ENCODE results near the gene SLC16A13. TPM values are rescaled to one million over a fixed set of nuclear protein-coding genes. Genes with fewer than 3 reads are reported as not detected.
"Not testable (repeated sequence)": the region's sequence is repeated elsewhere in the genome, so short reads cannot be mapped to it uniquely, and the experiment has no call there.

Gene SLC16A13
- total and polyA plus RNA-seq, 2 donors (not counting 3 experiments of a cell fraction or from before 2014, with no cell fraction given) = 16.8 to 24.7 TPM

GRCh38 chr17:7088442-7088841 lies 52.6 kb downstream of the SLC16A13 start:
- H3K4me3 ChIP-seq (replicated peaks in 1 of 3; ENCODE audit: insufficient read depth in 1 of 3, low read depth in 1 of 3, low read length in 3 of 3); H3K79me2 ChIP-seq (ENCODE audit: control insufficient read depth, insufficient read depth, low read length); DNase-seq (ENCODE audit: low read depth, low spot score); H3K9me1 ChIP-seq (replicated peaks; ENCODE audit: control insufficient read depth, extremely low read depth, insufficient read depth, low read length); H4K20me1 ChIP-seq (replicated peaks; ENCODE audit: control insufficient read depth, extremely low read depth, insufficient read depth, low read length); POLR2A ChIA-PET; FAIRE-seq; H2AFZ ChIP-seq (ENCODE audit: low read depth, low read length); H3K9me3 ChIP-seq (replicated peaks; ENCODE audit: control insufficient read depth, insufficient read depth, low read length); H3K9ac ChIP-seq (replicated peaks; ENCODE audit: extremely low read depth, insufficient read depth, low read length); H3K4me2 ChIP-seq (ENCODE audit: insufficient read depth, low read length); BruUV-seq (replicated peaks); H3K27me3 ChIP-seq (ENCODE audit: control insufficient read depth in 2 of 2, insufficient read depth in 2 of 2, low read length in 2 of 2); H3K27ac ChIP-seq (ENCODE audit: insufficient read depth, low read depth, low read length); H3K36me3 ChIP-seq (ENCODE audit: control insufficient read depth in 2 of 2, extremely low read depth in 1 of 2, insufficient read depth in 2 of 2, low read length in 2 of 2); dilution Hi-C loops (cut with MboI; ENCODE audit: extremely low pct_ligation_motif_present, low sequenced_read_pairs); H3K4me1 ChIP-seq (ENCODE audit: control insufficient read depth, extremely low read depth, insufficient read depth, low read length); intact Hi-C loops (cut with micrococcal nuclease): not testable (repeated sequence)
- CTCF ChIA-PET = interaction anchor here (0.6 kb wide), 1 partner anchor 166 kb away, joined by 3 read pairs; no protein-coding TSS in a partner anchor

GRCh38 chr17:7089570-7089969 lies 53.8 kb downstream of the SLC16A13 start:
- H3K4me2 ChIP-seq (ENCODE audit: insufficient read depth, low read length); H3K4me3 ChIP-seq (replicated peaks in 1 of 3; ENCODE audit: insufficient read depth in 1 of 3, low read depth in 1 of 3, low read length in 3 of 3); H3K36me3 ChIP-seq (ENCODE audit: control insufficient read depth in 2 of 2, extremely low read depth in 1 of 2, insufficient read depth in 2 of 2, low read length in 2 of 2); DNase-seq (ENCODE audit: low read depth, low spot score); H3K9me3 ChIP-seq (replicated peaks; ENCODE audit: control insufficient read depth, insufficient read depth, low read length); H3K4me1 ChIP-seq (ENCODE audit: control insufficient read depth, extremely low read depth, insufficient read depth, low read length); intact Hi-C loops (cut with micrococcal nuclease); FAIRE-seq; POLR2A ChIA-PET; H3K27me3 ChIP-seq (ENCODE audit: control insufficient read depth in 2 of 2, insufficient read depth in 2 of 2, low read length in 2 of 2); dilution Hi-C loops (cut with MboI; ENCODE audit: extremely low pct_ligation_motif_present, low sequenced_read_pairs); H3K9me1 ChIP-seq (replicated peaks; ENCODE audit: control insufficient read depth, extremely low read depth, insufficient read depth, low read length); H3K27ac ChIP-seq (ENCODE audit: insufficient read depth, low read depth, low read length); H4K20me1 ChIP-seq (replicated peaks; ENCODE audit: control insufficient read depth, extremely low read depth, insufficient read depth, low read length); H3K9ac ChIP-seq (replicated peaks; ENCODE audit: extremely low read depth, insufficient read depth, low read length); H3K79me2 ChIP-seq (ENCODE audit: control insufficient read depth, insufficient read depth, low read length); H2AFZ ChIP-seq (ENCODE audit: low read depth, low read length); BruUV-seq (replicated peaks): not testable (repeated sequence)
- CTCF ChIA-PET = interaction anchor here (1.0 to 1.4 kb wide), 2 partner anchors 11 to 16 kb away, joined by 3 read pairs; no protein-coding TSS in a partner anchor

MicroRNAs encoded within 50 kb of the gene (microRNA counts, 767-probe panel; counts per million panel counts)
- 723 counts per million, percentile 96 among the panel's probes with 10 or more counts for microRNA hsa-miR-195-5p
- microRNA hsa-miR-497-5p = 723 counts per million, percentile 96 among the panel's probes with 10 or more counts

Small RNA genes within 50 kb of the gene (small RNA-seq; reads per million reads assigned to genes)
- 0.66 reads per million for gene AC120057.1 (ENCODE audit: insufficient read depth, insufficient read length, low read depth, low replicate concordance)

Other genes with a start within 250 kb of the SLC16A13 start
- not detected in 2 replicates for gene TEKT1, start 204.3 kb upstream of the SLC16A13 start, total RNA-seq
- gene TEKT1, start 204.3 kb upstream of the SLC16A13 start, polyA plus RNA-seq = not detected in 2 replicates
- not detected in 2 replicates for gene ALOX12, start 40.0 kb upstream of the SLC16A13 start, total RNA-seq
- gene ALOX12, start 40.0 kb upstream of the SLC16A13 start, polyA plus RNA-seq = not detected in 2 replicates
- 272 and 287 TPM in 2 replicates for gene RNASEK, start 23.4 kb upstream of the SLC16A13 start, total RNA-seq
- gene RNASEK, start 23.4 kb upstream of the SLC16A13 start, polyA plus RNA-seq = 309 and 319 TPM in 2 replicates
- gene BCL6B, start 13.0 kb upstream of the SLC16A13 start, total RNA-seq = 160 and 163 TPM in 2 replicates
- 93.5 and 94.5 TPM in 2 replicates for gene BCL6B, start 13.0 kb upstream of the SLC16A13 start, polyA plus RNA-seq
- 0.53 and 0.95 TPM in 2 replicates for gene SLC16A11, start 8.1 kb downstream of the SLC16A13 start, total RNA-seq
- gene SLC16A11, start 8.1 kb downstream of the SLC16A13 start, polyA plus RNA-seq = 1.1 and 1.4 TPM in 2 replicates
- gene CLEC10A, start 44.2 kb downstream of the SLC16A13 start, total RNA-seq = not detected in 2 replicates
- gene CLEC10A, start 44.2 kb downstream of the SLC16A13 start, polyA plus RNA-seq = 0.14 and 0.18 TPM in 2 replicates
- gene ASGR2, start 78.8 kb downstream of the SLC16A13 start, total RNA-seq = not detected in 2 replicates
- gene ASGR2, start 78.8 kb downstream of the SLC16A13 start, polyA plus RNA-seq = not detected in 2 replicates
- 10.2 and 14.0 TPM in 2 replicates for gene ASGR1, start 143.4 kb downstream of the SLC16A13 start, total RNA-seq
- 12.5 and 13.7 TPM in 2 replicates for gene ASGR1, start 143.4 kb downstream of the SLC16A13 start, polyA plus RNA-seq
- gene DLG4, start 183.8 kb downstream of the SLC16A13 start, total RNA-seq = 26.6 and 34.6 TPM in 2 replicates
- gene DLG4, start 183.8 kb downstream of the SLC16A13 start, polyA plus RNA-seq = 14.0 and 14.9 TPM in 2 replicates
- 300 and 308 TPM in 2 replicates for gene ACADVL, start 183.9 kb downstream of the SLC16A13 start, total RNA-seq
- gene ACADVL, start 183.9 kb downstream of the SLC16A13 start, polyA plus RNA-seq = 376 and 423 TPM in 2 replicates
- gene DVL2, start 198.5 kb downstream of the SLC16A13 start, total RNA-seq = 52.1 and 55.9 TPM in 2 replicates
- 15.8 and 17.2 TPM in 2 replicates for gene DVL2, start 198.5 kb downstream of the SLC16A13 start, polyA plus RNA-seq
- 54.7 and 56.2 TPM in 2 replicates for gene PHF23, start 203.4 kb downstream of the SLC16A13 start, total RNA-seq
- 35.6 and 39.0 TPM in 2 replicates for gene PHF23, start 203.4 kb downstream of the SLC16A13 start, polyA plus RNA-seq
- 401 and 403 TPM in 2 replicates for gene GABARAP, start 206.4 kb downstream of the SLC16A13 start, total RNA-seq
- gene GABARAP, start 206.4 kb downstream of the SLC16A13 start, polyA plus RNA-seq = 882 and 1,043 TPM in 2 replicates
- 143 and 145 TPM in 2 replicates for gene CTDNEP1, start 215.7 kb downstream of the SLC16A13 start, total RNA-seq
- gene CTDNEP1, start 215.7 kb downstream of the SLC16A13 start, polyA plus RNA-seq = 130 and 137 TPM in 2 replicates
- 41.6 and 44.4 TPM in 2 replicates for gene ELP5, start 216.2 kb downstream of the SLC16A13 start, total RNA-seq
- gene ELP5, start 216.2 kb downstream of the SLC16A13 start, polyA plus RNA-seq = 53.3 and 54.7 TPM in 2 replicates
- gene CLDN7, start 226.5 kb downstream of the SLC16A13 start, total RNA-seq = 25.4 and 27.9 TPM in 2 replicates
- 24.9 and 25.7 TPM in 2 replicates for gene CLDN7, start 226.5 kb downstream of the SLC16A13 start, polyA plus RNA-seq
- gene SLC2A4, start 245.7 kb downstream of the SLC16A13 start, total RNA-seq = 0.23 TPM in 1 of 2 replicates, not detected in the other
- gene SLC2A4, start 245.7 kb downstream of the SLC16A13 start, polyA plus RNA-seq = 0.12 and 0.18 TPM in 2 replicates